ENCODE measurements around the gene UBE2Q2.

- TF ChIP-seq CTCF (IDR thresholded peaks at IDR 0.05; ENCODE audit: poor library complexity, severe bottlenecking), result no peak
- TF ChIP-seq EP300 (conservative IDR thresholded peaks at IDR 0.05; ENCODE audit: poor library complexity, severe bottlenecking), result no peak
- TF ChIP-seq RAD21 (conservative IDR thresholded peaks at IDR 0.05), result no peak
- TF ChIP-seq POLR2AphosphoS5 (IDR thresholded peaks at IDR 0.05), result no peak
Observed at GRCh38 chr15:75832114-75832513, 11.1 kb upstream of the UBE2Q2 start.
